Hematopoietic multipotent progenitor cell treated with erythropoietin and hydrocortisone succinate and interleukin-3 and kit ligand, for 8 days (in vitro differentiated cells): Measurements from ENCODE around the gene C15orf39.
"Not testable (repeated sequence)": the region's sequence is repeated elsewhere in the genome, so short reads cannot be mapped to it uniquely, and the experiment has no call there.

Experiments used
- DNase-seq: peaks from one replicate; pipeline ENCODE4 v3.0.0-alpha.2; 2015

The C15orf39 gene

GRCh38 chr15:75201616-75202250 is at the start of gene C15orf39:
C15orf39 (plus strand) TSS chr15:75201882; CDS start chr15:75206049, 4,167 bp downstream.
- peak; percentile 79 for DNase-seq

- DNase-seq: no peak
Measured at GRCh38 chr15:75152382-75153079, 49.2 kb upstream of the C15orf39 start.

GRCh38 chr15:75153087-75153486 is 48.6 kb upstream of the C15orf39 start:
- DNase-seq: peak; percentile 89

GRCh38 chr15:75153565-75154276 is 48.0 kb upstream of the C15orf39 start:
- DNase-seq: peak; percentile 27

- DNase-seq: no peak
Measured at GRCh38 chr15:75154461-75155062, 47.1 kb upstream of the C15orf39 start.

GRCh38 chr15:75156326-75157215 is 45.1 kb upstream of the C15orf39 start:
- DNase-seq: no peak

- no peak for DNase-seq
Measured at GRCh38 chr15:75158402-75158801, 43.3 kb upstream of the C15orf39 start.

- no peak for DNase-seq
Measured at GRCh38 chr15:75159244-75159643, 42.4 kb upstream of the C15orf39 start.

- no peak for DNase-seq
Measured at GRCh38 chr15:75161106-75161916, 40.4 kb upstream of the C15orf39 start.

- DNase-seq: peak; percentile 45
Measured at GRCh38 chr15:75161917-75162414, 39.7 kb upstream of the C15orf39 start.

- DNase-seq: peak; percentile 97
Measured at GRCh38 chr15:75163150-75163564, 38.5 kb upstream of the C15orf39 start.

- DNase-seq: peak; percentile 48
Measured at GRCh38 chr15:75164625-75165350, 36.9 kb upstream of the C15orf39 start.

- not testable (repeated sequence) for DNase-seq
Measured at GRCh38 chr15:75166489-75167063, 35.1 kb upstream of the C15orf39 start.

- peak; percentile 93 for DNase-seq
Measured at GRCh38 chr15:75167588-75168350, 33.9 kb upstream of the C15orf39 start.

GRCh38 chr15:75168374-75168773 is 33.3 kb upstream of the C15orf39 start:
- DNase-seq: no peak

GRCh38 chr15:75170203-75170602 is 31.5 kb upstream of the C15orf39 start:
- no peak for DNase-seq

GRCh38 chr15:75170711-75171341 is 30.9 kb upstream of the C15orf39 start:
- DNase-seq: peak; percentile 88

GRCh38 chr15:75171408-75171807 is 30.3 kb upstream of the C15orf39 start:
- DNase-seq: peak; percentile 85
